Loucy (cell line): Measurements from ENCODE around the gene PROC.
A peak's percentile ranks its signal among the peaks of the same experiment; 100 is the strongest.

Source experiments
- H2AFZ ChIP-seq: fragments of 200-600 bp; sonication (generic); 2 replicates; pipeline ENCODE4 v1.6.0; 2016; ENCODE audit warnings: antibody characterized with exemption, mild to moderate bottlenecking, low read length, moderate library complexity
- H3F3A ChIP-seq: fragments of 200-600 bp; 2 replicates; pipeline ENCODE4 v1.6.0; 2016; ENCODE audit warnings: antibody characterized with exemption, low read depth, mild to moderate bottlenecking
- H3K27me3 ChIP-seq: fragments of 200-600 bp; sonication (generic); 2 replicates; pipeline ENCODE4 v1.6.1; 2014; ENCODE audit warnings: low read length, mild to moderate bottlenecking; ENCODE audit not compliant: insufficient read depth, poor library complexity, severe bottlenecking
- H3K36me3 ChIP-seq: fragments of 200-600 bp; sonication (generic); 2 replicates; pipeline ENCODE4 v1.6.1; 2016; ENCODE audit warnings: low read length; ENCODE audit not compliant: insufficient read depth
- H3K4me1 ChIP-seq: fragments of 200-600 bp; sonication (generic); 2 replicates; pipeline ENCODE4 v1.5.1; 2014; ENCODE audit warnings: low read length, mild to moderate bottlenecking; ENCODE audit not compliant: insufficient read depth, poor library complexity, severe bottlenecking
- H3K4me2 ChIP-seq: fragments of 200-600 bp; sonication (generic); 2 replicates; pipeline ENCODE4 v1.6.0; 2014; ENCODE audit warnings: antibody characterized with exemption, low read length, low read depth, mild to moderate bottlenecking; ENCODE audit not compliant: poor library complexity, severe bottlenecking
- H3K4me3 ChIP-seq: fragments of 200-600 bp; sonication (generic); 2 replicates; pipeline ENCODE4 v1.5.1; 2014; ENCODE audit warnings: low read length, mild to moderate bottlenecking, mixed read lengths; ENCODE audit not compliant: poor library complexity, severe bottlenecking
- H3K79me2 ChIP-seq: fragments of 200-600 bp; sonication (generic); 2 replicates; pipeline ENCODE4 v1.6.1; 2014; ENCODE audit warnings: low read length; ENCODE audit not compliant: insufficient read depth
- H3K9ac ChIP-seq: fragments of 200-600 bp; sonication (generic); 2 replicates; pipeline ENCODE4 v1.6.0; 2014; ENCODE audit warnings: mild to moderate bottlenecking, low read depth, low read length, moderate library complexity; ENCODE audit not compliant: poor library complexity, severe bottlenecking
- H3K9me2 ChIP-seq: fragments of 200-600 bp; sonication (generic); replicated peaks from 2 replicates; pipeline ENCODE4 v1.6.1; 2016; ENCODE audit warnings: low read depth, low read length, mixed read lengths
- H3K9me3 ChIP-seq: fragments of 200-600 bp; sonication (generic); 2 replicates; pipeline ENCODE4 v1.6.1; 2014; ENCODE audit warnings: mild to moderate bottlenecking, antibody characterized with exemption, low read length, low read depth; ENCODE audit not compliant: insufficient read depth
- H4K20me1 ChIP-seq: fragments of 200-600 bp; sonication (generic); 2 replicates; pipeline ENCODE4 v1.6.0; 2014; ENCODE audit warnings: antibody characterized with exemption, low read length, mild to moderate bottlenecking; ENCODE audit not compliant: insufficient read depth, poor library complexity, severe bottlenecking
- EZH2phosphoT487 ChIP-seq: fragments of 200-600 bp; IDR thresholded peaks from 2 replicates; pipeline ENCODE4 v1.6.1; 2018; ENCODE audit warnings: antibody characterized with exemption, mild to moderate bottlenecking, moderate library complexity, borderline replicate concordance
- TF ChIP-seq, protein P1 (sequence below): fragments of 200-600 bp; sonication (generic); conservative IDR thresholded peaks from 2 replicates; pipeline ENCODE4 v1.5.1; 2014; ENCODE audit warnings: mild to moderate bottlenecking, antibody characterized with exemption, low read length

PROC gene

GRCh38 chr2:127413782-127414637 lies 4.2 kb upstream of the PROC start:
- Histone ChIP-seq H3K9me3 (no peaks in the 10 kb centered on the region), H3K79me2 (no peaks in the 10 kb centered on the region), H3K27me3 (no peaks in the 10 kb centered on the region), H3K4me1 (peaks cover 9% of the 10 kb centered on the region), H3K4me3 (no peak overlapping the region), H3K9ac (no peak overlapping the region), H2AFZ (no peak overlapping the region), H3K4me2 (no peak overlapping the region), H3K9me2 (no peaks in the 10 kb centered on the region), H3K36me3 (no peaks in the 10 kb centered on the region), H4K20me1 (no peaks in the 10 kb centered on the region), H3F3A (0 out of 2 replicates have a peak, but pooled peaks cover 3% of the 10 kb centered on the region)
- TF ChIP-seq, protein P1, sequence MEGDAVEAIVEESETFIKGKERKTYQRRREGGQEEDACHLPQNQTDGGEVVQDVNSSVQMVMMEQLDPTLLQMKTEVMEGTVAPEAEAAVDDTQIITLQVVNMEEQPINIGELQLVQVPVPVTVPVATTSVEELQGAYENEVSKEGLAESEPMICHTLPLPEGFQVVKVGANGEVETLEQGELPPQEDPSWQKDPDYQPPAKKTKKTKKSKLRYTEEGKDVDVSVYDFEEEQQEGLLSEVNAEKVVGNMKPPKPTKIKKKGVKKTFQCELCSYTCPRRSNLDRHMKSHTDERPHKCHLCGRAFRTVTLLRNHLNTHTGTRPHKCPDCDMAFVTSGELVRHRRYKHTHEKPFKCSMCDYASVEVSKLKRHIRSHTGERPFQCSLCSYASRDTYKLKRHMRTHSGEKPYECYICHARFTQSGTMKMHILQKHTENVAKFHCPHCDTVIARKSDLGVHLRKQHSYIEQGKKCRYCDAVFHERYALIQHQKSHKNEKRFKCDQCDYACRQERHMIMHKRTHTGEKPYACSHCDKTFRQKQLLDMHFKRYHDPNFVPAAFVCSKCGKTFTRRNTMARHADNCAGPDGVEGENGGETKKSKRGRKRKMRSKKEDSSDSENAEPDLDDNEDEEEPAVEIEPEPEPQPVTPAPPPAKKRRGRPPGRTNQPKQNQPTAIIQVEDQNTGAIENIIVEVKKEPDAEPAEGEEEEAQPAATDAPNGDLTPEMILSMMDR = no peak
- TF ChIP-seq EZH2phosphoT487 = no peak

DNA sequence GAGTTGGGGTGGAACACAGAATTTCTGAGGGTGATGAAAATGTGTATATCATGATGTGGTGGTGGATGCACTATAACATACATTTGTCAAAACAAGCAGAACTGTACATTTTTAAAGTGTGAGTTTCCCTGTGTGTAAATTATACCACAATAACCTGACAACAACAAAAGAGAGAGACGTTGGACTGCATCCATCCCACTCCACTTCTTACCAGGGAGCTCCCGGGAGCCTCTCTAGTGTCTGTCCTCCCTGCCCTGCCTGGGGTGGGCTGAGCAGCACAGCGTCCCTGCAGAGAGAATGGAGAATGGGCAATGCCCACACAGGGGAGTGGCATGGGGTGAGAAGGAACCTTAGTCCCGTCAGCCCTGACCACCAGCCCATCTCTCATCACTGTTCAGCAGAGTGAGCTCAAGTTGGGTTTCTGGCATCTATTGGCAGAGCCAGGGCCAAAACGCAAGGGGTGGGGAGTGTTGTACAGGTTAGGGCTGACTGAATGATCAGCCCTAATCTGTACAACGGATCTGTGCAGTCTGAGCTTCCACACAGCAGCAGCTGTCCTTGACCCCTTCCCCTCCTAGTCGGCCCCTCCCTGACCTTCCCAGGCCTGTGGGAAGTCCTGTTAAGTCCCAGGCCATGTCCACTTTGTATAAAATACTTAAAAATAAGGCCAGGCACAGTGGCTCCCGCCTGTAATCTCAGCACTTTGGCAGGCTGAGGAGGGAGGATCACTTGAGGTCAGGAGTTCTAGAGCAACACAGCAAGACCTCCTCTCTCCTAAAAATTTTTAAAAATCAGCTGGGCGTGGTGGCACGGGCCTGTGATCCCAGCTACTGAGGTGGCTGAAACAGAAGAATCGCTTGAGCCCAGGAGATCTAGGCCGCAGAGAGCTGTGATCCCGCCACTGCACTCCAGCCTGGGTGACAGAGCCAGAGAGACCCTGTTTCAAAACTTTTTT lies 3.3 kb upstream of the PROC start:
- H3K27me3 ChIP-seq = no peaks in the 10 kb centered on the region
- H3K9me3 ChIP-seq = no peaks in the 10 kb centered on the region
- H2AFZ ChIP-seq = no peak overlapping the region
- H3K9me2 ChIP-seq = no peaks in the 10 kb centered on the region
- H4K20me1 ChIP-seq = no peaks in the 10 kb centered on the region
- 0 out of 2 replicates have a peak, but pooled peaks cover 3% of the 10 kb centered on the region for H3F3A ChIP-seq
- H3K9ac ChIP-seq = no peak overlapping the region
- H3K4me3 ChIP-seq = no peak overlapping the region
- no peaks in the 10 kb centered on the region for H3K79me2 ChIP-seq
- TF ChIP-seq, protein P1 = no peak
- TF ChIP-seq EZH2phosphoT487 = no peak
- peaks cover 9% of the 10 kb centered on the region for H3K4me1 ChIP-seq
- no peaks in the 10 kb centered on the region for H3K36me3 ChIP-seq
- H3K4me2 ChIP-seq = no peak overlapping the region

GRCh38 chr2:127415593-127416505 lies 2.4 kb upstream of the PROC start:
- H4K20me1 ChIP-seq = no peaks in the 10 kb centered on the region
- H3K9me3 ChIP-seq = no peaks in the 10 kb centered on the region
- 0 out of 2 replicates have a peak, but pooled peaks cover 3% of the 10 kb centered on the region for H3F3A ChIP-seq
- no peaks in the 10 kb centered on the region for H3K79me2 ChIP-seq
- H3K9me2 ChIP-seq = no peaks in the 10 kb centered on the region
- peak overlapping the region; percentile 66 for H3K9ac ChIP-seq
- peak overlapping the region; percentile 98 for H2AFZ ChIP-seq
- TF ChIP-seq, protein P1 = peak; percentile 75
- no peak for TF ChIP-seq EZH2phosphoT487
- no peaks in the 10 kb centered on the region for H3K36me3 ChIP-seq
- peak overlapping the region; percentile 77 for H3K4me3 ChIP-seq
- peak overlapping the region; percentile 99 for H3K4me2 ChIP-seq
- peaks cover 9% of the 10 kb centered on the region for H3K4me1 ChIP-seq
- no peaks in the 10 kb centered on the region for H3K27me3 ChIP-seq
